22Rv1 (cell line): Measurements from ENCODE around the gene PRDM16.

Experiments used
- CTCF ChIP-seq: fragments of 450-650 bp; IDR thresholded peaks from 2 replicates; pipeline ENCODE4 v1.5.1; 2017; ENCODE audit warnings: mild to moderate bottlenecking
- ZFX ChIP-seq: fragments of 450-650 bp; IDR thresholded peaks from 2 replicates; pipeline ENCODE4 v1.6.1; 2017; ENCODE audit warnings: antibody characterized with exemption, borderline replicate concordance

GRCh38 chr1:3132660-3133059 lies 63.7 kb downstream of the PRDM16 start:
- TF ChIP-seq CTCF (no peak), ZFX (no peak)
